ENCODE measurements around the gene FOXRED2.

FOXRED2 gene

GRCh38 chr22:36445158-36445668 lies 61.6 kb downstream of the FOXRED2 start:
- no peak for DNase-seq

DNA sequence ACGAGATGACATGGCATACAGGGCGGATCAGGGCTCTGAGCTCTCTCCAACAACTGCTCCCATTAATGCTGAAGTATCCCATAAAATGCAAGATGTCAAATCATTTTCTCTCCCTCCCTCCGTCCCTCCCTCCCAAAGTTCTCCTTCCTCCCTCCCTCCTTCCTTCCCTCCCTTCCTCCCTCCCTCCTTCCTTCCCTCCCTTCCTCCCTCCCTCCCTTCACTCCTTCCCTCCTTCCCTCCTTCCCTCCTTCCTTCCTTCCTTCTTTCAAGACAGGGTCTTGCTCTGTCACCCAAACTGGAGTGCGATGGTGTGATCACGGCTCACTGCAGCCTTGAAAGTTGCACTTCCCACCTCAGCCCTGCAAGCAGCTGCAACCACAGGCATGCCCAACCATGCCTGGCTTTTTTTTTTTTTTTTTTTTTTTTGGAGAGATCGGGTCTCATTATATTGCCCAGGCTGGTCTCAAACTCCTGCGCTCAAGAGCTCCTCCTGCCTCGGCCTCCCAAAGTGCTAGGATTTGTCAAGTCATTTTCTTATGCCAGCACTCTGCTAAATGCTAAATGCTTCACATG lies 63.6 kb downstream of the FOXRED2 start:
- DNase-seq = no peak

- no peak for DNase-seq
Observed at GRCh38 chr22:36442506-36443197, 64.2 kb downstream of the FOXRED2 start.

DNA sequence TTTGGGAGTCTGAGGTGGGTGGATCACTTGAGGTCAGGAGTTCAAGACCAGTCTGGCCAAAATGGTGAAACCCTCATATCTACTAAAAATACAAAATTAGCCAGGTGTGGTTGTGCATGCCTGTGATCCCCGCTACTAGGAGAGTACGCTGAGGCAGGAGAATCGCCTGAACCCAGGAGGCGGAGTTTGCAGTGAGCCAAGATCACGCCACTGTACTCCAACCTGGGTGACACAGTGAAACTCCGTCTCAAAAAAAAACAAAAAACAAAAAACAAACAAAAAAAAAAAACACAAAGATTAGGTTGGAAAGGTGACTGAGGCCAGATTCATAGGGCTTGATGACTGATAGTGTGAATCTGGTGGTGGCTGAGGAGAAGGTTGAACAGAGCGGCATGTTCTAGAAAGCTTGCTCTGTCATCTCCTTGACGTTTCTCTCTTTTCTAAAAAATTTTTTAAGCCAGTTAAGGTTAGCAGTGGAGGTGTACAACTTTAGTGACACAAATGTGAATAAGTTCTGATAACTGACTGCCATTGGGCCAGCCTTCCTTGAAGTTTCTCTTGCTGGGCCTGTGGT lies 66.3 kb downstream of the FOXRED2 start:
- DNase-seq = no peak

DNA sequence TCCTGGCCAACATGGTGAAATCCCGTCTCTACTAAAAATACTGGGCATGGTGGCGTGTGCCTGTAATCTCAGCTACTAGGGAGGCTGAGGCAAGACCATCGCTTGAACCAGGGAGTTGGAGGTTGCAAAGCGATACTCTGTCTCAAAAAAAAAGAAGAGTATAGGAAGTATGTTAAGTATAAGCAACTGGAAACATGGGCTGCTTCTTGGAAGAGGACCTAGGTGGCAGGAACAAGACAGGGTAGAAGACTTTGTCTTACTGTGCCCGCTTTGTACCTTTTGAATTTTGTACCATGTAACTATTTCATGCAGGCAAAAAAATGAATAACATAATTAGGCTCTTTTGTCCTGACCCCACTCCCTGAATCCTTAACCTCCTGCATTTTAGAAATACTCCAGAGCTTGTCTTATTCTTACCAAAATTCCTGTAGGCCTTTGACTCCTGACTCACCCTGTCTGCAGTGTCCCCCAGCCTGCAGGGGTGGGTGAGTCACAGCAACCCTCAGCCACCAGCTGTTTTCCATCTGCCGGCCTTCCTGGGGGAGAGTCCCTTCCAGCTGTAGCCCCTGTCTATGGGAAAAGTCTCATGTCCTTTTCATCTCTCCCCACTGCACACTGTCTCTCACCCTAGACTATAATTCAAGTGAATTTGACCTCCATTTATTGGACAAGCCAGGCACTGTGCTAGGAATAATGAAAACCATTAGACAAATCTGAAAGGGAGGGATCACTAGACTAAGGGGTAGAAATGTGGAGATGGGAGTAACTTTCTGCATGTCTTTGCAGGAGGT lies 67.2 kb downstream of the FOXRED2 start:
- no peak for DNase-seq

All from NCI-H187 (cell line).